HepG2 (cell line): Measurements from ENCODE around the gene LITAF. TPM values are rescaled to one million over a fixed set of nuclear protein-coding genes. Genes with fewer than 3 reads are reported as not detected.

Experiments
- ARID4A ChIP-seq: sonication (generic); formaldehyde crosslinking; IDR thresholded peaks from 2 replicates; pipeline ENCODE4 v1.5.0; 2020; ENCODE audit warnings: mild to moderate bottlenecking, missing genetic modification reagents, borderline replicate concordance
- BHLHE40 ChIP-seq: IDR thresholded peaks from 2 replicates; pipeline ENCODE4 v1.6.1; 2011; ENCODE audit warnings: low read length, improper control_type of control experiment
- BRD4 ChIP-seq: sonication (generic); formaldehyde crosslinking; IDR thresholded peaks from 2 replicates; pipeline ENCODE4 v1.4.0; 2020; ENCODE audit warnings: missing genetic modification reagents
- CSRNP2 ChIP-seq: sonication (generic); formaldehyde crosslinking; conservative IDR thresholded peaks from 2 replicates; pipeline ENCODE4 v1.8.0; 2022; ENCODE audit warnings: low read depth, missing genetic modification reagents
- GABPA ChIP-seq, 2 experiments: IDR thresholded peaks; 2 replicates each; pipeline ENCODE4 v1.6.1; 2011 to 2016; ENCODE audit warnings: low read depth in 2 of 2, low read length in 1 of 2, missing biosample characterization in 1 of 2, missing genetic modification characterization in 1 of 2
- HCFC1 ChIP-seq: fragments of 150-350 bp; IDR thresholded peaks from 2 replicates; pipeline ENCODE4 v1.6.1; 2014; ENCODE audit warnings: low read depth, low read length
- HMG20A ChIP-seq: IDR thresholded peaks from 2 replicates; pipeline ENCODE4 v1.6.1; 2016; ENCODE audit warnings: borderline replicate concordance
- HOXA3 ChIP-seq: sonication (generic); formaldehyde crosslinking; IDR thresholded peaks from 2 replicates; pipeline ENCODE4 v1.5.0; 2020; ENCODE audit warnings: missing genetic modification reagents
- MLLT10 ChIP-seq: sonication (generic); formaldehyde crosslinking; IDR thresholded peaks from 2 replicates; pipeline ENCODE4 v1.4.0; 2020; ENCODE audit warnings: missing genetic modification reagents
- MTF2 ChIP-seq: sonication (generic); formaldehyde crosslinking; IDR thresholded peaks from 2 replicates; pipeline ENCODE4 v1.5.0; 2020; ENCODE audit warnings: missing genetic modification reagents, borderline replicate concordance
- SOX5 ChIP-seq: IDR thresholded peaks from 2 replicates; pipeline ENCODE4 v1.6.1; 2016; ENCODE audit warnings: borderline replicate concordance
- TCF7 ChIP-seq: sonication (generic); IDR thresholded peaks from 2 replicates; pipeline ENCODE4 v1.6.1; 2016; ENCODE audit warnings: antibody characterized with exemption, low read depth
- U2AF2 ChIP-seq: fragments of 200-400 bp; formaldehyde crosslinking; IDR thresholded peaks from 2 replicates; pipeline ENCODE4 v1.6.1; 2017; ENCODE audit warnings: low read depth, mild to moderate bottlenecking, low read length
- ZBTB26 ChIP-seq: IDR thresholded peaks from 2 replicates; pipeline ENCODE4 v1.6.1; 2016; ENCODE audit warnings: missing compliant biosample characterization, missing genetic modification reagents, borderline replicate concordance
- ZNF225 ChIP-seq: sonication (generic); formaldehyde crosslinking; IDR thresholded peaks from 2 replicates; pipeline ENCODE4 v1.4.0; 2020; ENCODE audit warnings: mild to moderate bottlenecking, missing genetic modification reagents
- ZNF274 ChIP-seq: sonication (generic); formaldehyde crosslinking; IDR thresholded peaks from 2 replicates; pipeline ENCODE4 v1.5.1; 2020; ENCODE audit warnings: mild to moderate bottlenecking, missing genetic modification reagents
- ZNF567 ChIP-seq: sonication (generic); formaldehyde crosslinking; IDR thresholded peaks from 2 replicates; pipeline ENCODE4 v1.8.1; 2023; ENCODE audit warnings: mild to moderate bottlenecking, missing genetic modification reagents, borderline replicate concordance
- ZNF607 ChIP-seq: sonication (generic); formaldehyde crosslinking; IDR thresholded peaks from 2 replicates; pipeline ENCODE4 v1.5.1; 2020; ENCODE audit warnings: missing genetic modification reagents, mild to moderate bottlenecking, borderline replicate concordance
- polyA plus RNA-seq, 8 experiments: library from polyadenylated mRNA; depleted of rRNA in 3 of 8; stranded (reverse) in 7 of 8; unstranded in 1 of 8; fragments of >200 nt; fragmentation: Illumina TruSeq in 4 of 8; extraction: Trizol in 4 of 8; gene quantifications; 2 replicates each; pipeline versions ENCODE4 v1.2.1 to v1.2.3, GENCODE V29; 2011 to 2016; ENCODE audit warnings: low read depth in 4 of 8, missing spikeins in 1 of 8, mixed read lengths in 1 of 8; ENCODE audit not compliant: insufficient read depth in 1 of 8
- total RNA-seq, 5 experiments: library from RNA; depleted of rRNA; stranded (reverse); fragments of >200 nt; fragmentation: Illumina TruSeq; extraction: Trizol; gene quantifications; 2 replicates each; pipeline ENCODE4 v1.2.3, GENCODE V29; 2016; ENCODE audit warnings: low read depth in 1 of 5
- TF ChIP-seq, protein P1 (sequence below): sonication (generic); formaldehyde crosslinking; IDR thresholded peaks from 2 replicates; pipeline ENCODE4 v1.5.0; 2020; ENCODE audit warnings: mild to moderate bottlenecking, low read depth, missing genetic modification reagents, borderline replicate concordance
- TF ChIP-seq, protein P2 (sequence below), 2 experiments: sonication (generic) in 1 of 2; formaldehyde crosslinking in 1 of 2; IDR thresholded peaks; 2 replicates each; pipeline versions ENCODE4 v1.4.0 to v1.6.1; 2018 to 2020; ENCODE audit warnings: missing genetic modification reagents in 2 of 2, borderline replicate concordance in 1 of 2, low read depth in 1 of 2, mild to moderate bottlenecking in 1 of 2, missing biosample characterization in 1 of 2

The LITAF gene
- total and polyA plus RNA-seq, 2 of the 13 experiments (the other 11 are each of a cell fraction or from before 2014, with no cell fraction given) = 80.1 to 141 TPM

DNA sequence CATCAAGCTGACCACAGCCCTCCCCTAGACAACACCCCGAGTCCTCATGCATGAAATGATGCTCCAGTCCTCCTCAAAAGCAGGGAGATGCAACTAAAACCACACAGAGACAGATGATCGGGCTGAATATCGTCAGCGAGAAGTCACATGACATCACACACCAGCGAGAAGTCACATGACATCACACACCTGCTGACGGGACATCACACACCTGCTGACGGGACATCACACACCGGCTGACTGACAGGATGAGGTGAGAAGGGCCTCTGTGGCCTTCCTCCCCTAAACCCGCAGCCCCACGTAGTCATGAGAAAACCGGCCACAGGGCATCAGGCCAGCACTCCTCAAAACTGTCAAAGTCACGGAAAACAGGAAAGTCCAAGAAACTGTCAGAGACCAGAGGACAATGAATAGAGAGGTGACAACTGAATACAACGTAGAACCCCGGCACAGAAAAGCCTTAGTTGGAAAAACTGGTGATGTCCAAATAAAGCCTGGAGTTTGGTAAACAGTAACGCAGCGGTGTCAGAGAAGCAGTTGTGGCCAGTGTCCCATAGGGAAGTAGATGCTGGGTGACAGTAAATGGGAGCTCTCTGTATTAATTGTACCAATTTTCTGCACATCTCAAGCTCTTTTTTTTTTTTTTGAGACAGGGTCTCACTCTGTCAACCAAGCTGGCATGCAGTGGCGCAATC is 14.3 kb downstream of the LITAF start (continued):
- TF ChIP-seq, protein P1, sequence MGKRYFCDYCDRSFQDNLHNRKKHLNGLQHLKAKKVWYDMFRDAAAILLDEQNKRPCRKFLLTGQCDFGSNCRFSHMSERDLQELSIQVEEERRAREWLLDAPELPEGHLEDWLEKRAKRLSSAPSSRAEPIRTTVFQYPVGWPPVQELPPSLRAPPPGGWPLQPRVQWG (CRISPR knock-in tag) = no peak
- TF ChIP-seq BHLHE40 = no peak
- 0 out of 2 replicates have a peak, but pooled peaks have one; percentile 73 for TF ChIP-seq ZNF225 (CRISPR knock-in tag)
- no peak for TF ChIP-seq HCFC1
- no peak for TF ChIP-seq ZBTB26 (CRISPR knock-in tag)
- no peak for TF ChIP-seq HMG20A (CRISPR knock-in tag)
- TF ChIP-seq CSRNP2 (CRISPR knock-in tag) = no peak
- no peak for TF ChIP-seq GABPA (IDR thresholded peaks at IDR 0.05; ENCODE audit: low read depth, low read length)
- TF ChIP-seq GABPA (CRISPR knock-in tag; IDR thresholded peaks at IDR 0.05; ENCODE audit: low read depth) = no peak
- no peak for TF ChIP-seq U2AF2
- no peak for TF ChIP-seq SOX5 (CRISPR knock-in tag)
- TF ChIP-seq ZNF567 (CRISPR knock-in tag) = no peak
- peak; percentile 37; the same call in 1 of the 2 replicates for TF ChIP-seq MTF2 (CRISPR knock-in tag)
- TF ChIP-seq BRD4 (CRISPR knock-in tag) = no peak
- TF ChIP-seq, protein P2, sequence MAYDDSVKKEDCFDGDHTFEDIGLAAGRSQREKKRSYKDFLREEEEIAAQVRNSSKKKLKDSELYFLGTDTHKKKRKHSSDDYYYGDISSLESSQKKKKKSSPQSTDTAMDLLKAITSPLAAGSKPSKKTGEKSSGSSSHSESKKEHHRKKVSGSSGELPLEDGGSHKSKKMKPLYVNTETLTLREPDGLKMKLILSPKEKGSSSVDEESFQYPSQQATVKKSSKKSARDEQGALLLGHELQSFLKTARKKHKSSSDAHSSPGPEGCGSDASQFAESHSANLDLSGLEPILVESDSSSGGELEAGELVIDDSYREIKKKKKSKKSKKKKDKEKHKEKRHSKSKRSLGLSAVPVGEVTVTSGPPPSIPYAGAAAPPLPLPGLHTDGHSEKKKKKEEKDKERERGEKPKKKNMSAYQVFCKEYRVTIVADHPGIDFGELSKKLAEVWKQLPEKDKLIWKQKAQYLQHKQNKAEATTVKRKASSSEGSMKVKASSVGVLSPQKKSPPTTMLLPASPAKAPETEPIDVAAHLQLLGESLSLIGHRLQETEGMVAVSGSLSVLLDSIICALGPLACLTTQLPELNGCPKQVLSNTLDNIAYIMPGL (CRISPR knock-in tag; IDR thresholded peaks at IDR 0.05; ENCODE audit: borderline replicate concordance in 1 of 2, low read depth in 1 of 2) = no peak
- no peak for TF ChIP-seq HOXA3
- TF ChIP-seq ZNF274 (CRISPR knock-in tag) = 0 out of 2 replicates have a peak, but pooled peaks have one; percentile 46
- no peak for TF ChIP-seq ZNF607 (CRISPR knock-in tag)
- TF ChIP-seq MLLT10 (CRISPR knock-in tag) = no peak
- TF ChIP-seq TCF7 = no peak
- TF ChIP-seq ARID4A (CRISPR knock-in tag) = peak; percentile 39; the same call in 1 of the 2 replicates
